Lower leg skin (tissue), 3 donors: ENCODE data around the gene LRRC15.

Experiments used
- POLR2A ChIP-seq, 2 donors: fragments of 450-650 bp; IDR thresholded peaks; one replicate each; pipeline ENCODE4 v1.6.1; 2016 to 2017; ENCODE audit warnings: antibody characterized with exemption in 2 of 2, mild to moderate bottlenecking in 1 of 2, moderate library complexity in 1 of 2
- TF ChIP-seq, protein P1 (sequence below), 3 donors: fragments of 450-650 bp; IDR thresholded peaks; one replicate each; pipeline ENCODE4 v1.5.1; 2016; ENCODE audit warnings: antibody characterized with exemption in 3 of 3, mild to moderate bottlenecking in 3 of 3, moderate library complexity in 2 of 3

DNA sequence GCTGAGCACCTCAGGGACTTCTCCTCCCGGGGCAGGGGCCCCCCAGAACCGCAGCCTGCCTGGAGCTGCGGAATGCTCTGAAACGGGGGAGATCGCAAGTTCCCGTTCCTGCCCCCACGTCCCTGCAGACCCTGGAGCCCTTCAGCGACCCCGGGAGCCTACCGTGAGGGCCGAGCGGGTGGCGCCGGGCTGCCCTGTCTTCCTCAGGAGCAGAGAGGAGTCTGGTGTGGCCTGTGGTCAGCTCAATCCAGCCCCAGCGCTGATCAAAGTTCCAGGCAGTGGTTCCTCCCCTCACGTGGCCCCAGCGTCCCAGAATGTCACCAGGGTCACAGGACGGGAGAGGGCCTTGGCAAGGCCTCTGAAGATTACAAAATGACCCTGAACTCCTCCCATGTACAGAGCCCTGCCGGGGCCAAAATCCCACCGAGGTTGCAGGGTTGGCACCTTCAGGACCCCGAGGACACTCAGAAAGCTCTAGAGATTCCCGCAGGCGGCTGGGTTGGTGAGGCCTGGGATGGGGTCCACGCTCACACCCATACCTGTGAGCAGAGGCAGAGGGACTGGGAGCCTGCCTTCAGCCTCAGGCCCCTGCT is 18.4 kb downstream of the LRRC15 start, which contains the start of gene CPN2:
- TF ChIP-seq, protein P1, sequence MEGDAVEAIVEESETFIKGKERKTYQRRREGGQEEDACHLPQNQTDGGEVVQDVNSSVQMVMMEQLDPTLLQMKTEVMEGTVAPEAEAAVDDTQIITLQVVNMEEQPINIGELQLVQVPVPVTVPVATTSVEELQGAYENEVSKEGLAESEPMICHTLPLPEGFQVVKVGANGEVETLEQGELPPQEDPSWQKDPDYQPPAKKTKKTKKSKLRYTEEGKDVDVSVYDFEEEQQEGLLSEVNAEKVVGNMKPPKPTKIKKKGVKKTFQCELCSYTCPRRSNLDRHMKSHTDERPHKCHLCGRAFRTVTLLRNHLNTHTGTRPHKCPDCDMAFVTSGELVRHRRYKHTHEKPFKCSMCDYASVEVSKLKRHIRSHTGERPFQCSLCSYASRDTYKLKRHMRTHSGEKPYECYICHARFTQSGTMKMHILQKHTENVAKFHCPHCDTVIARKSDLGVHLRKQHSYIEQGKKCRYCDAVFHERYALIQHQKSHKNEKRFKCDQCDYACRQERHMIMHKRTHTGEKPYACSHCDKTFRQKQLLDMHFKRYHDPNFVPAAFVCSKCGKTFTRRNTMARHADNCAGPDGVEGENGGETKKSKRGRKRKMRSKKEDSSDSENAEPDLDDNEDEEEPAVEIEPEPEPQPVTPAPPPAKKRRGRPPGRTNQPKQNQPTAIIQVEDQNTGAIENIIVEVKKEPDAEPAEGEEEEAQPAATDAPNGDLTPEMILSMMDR (IDR thresholded peaks at IDR 0.05): no peak
- no peak for TF ChIP-seq POLR2A (IDR thresholded peaks at IDR 0.05)
